Body of pancreas (tissue), 4 donors: ENCODE measurements around the gene FAM3A.
"Not testable (repeated sequence)": the region's sequence is repeated elsewhere in the genome, so short reads cannot be mapped to it uniquely, and the experiment has no call there.

Experiments used
- CTCF ChIP-seq, 7 experiments: fragments of 450-650 bp in 4 of 7; fragments of 200-600 bp in 3 of 7; sonication (generic) in 3 of 7; IDR thresholded peaks; one replicate each; pipeline ENCODE4 v1.5.1; 2016 to 2019; ENCODE audit warnings: antibody characterized with exemption in 7 of 7
- POLR2A ChIP-seq, 3 donors: fragments of 450-650 bp; IDR thresholded peaks; one replicate each; pipeline ENCODE4 v1.6.1; 2016; ENCODE audit warnings: antibody characterized with exemption in 3 of 3, mild to moderate bottlenecking in 2 of 3

DNA sequence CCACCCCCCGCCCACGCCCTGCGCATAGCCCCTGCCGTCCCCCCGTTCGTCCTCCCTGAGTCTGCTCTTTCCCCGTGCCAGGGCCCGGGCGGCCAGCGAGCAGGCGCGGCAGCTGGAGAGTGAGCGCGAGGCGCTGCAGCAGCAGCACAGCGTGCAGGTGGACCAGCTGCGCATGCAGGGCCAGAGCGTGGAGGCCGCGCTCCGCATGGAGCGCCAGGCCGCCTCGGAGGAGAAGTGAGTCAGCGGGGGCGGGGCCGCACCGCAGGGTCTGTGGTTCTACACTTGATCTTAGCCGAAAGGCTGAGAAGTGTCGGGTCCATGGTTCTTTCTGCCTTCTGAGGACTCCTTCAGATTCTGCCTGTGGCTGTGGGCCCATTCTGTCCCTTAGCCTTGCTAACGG is 44.3 kb upstream of the FAM3A start:
- not testable (repeated sequence) for TF ChIP-seq CTCF, POLR2A (IDR thresholded peaks at IDR 0.05)
